ENCODE data around the gene TSGA10IP.

Gene TSGA10IP

GRCh38 chr11:65921876-65922275 is 23.4 kb upstream of the TSGA10IP start:
- no peak overlapping the region for H3K4me3 ChIP-seq (ENCODE audit: low read length)
- TF ChIP-seq ZNF274 (IDR thresholded peaks at IDR 0.05; ENCODE audit: low read depth, low read length): no peak

- no peak for TF ChIP-seq ZNF274 (IDR thresholded peaks at IDR 0.05; ENCODE audit: low read depth, low read length)
- H3K4me3 ChIP-seq (ENCODE audit: low read length): no peak overlapping the region
Observed at GRCh38 chr11:65922565-65922964, 22.7 kb upstream of the TSGA10IP start.

GRCh38 chr11:65925397-65925796 is 19.9 kb upstream of the TSGA10IP start:
- TF ChIP-seq ZNF274 (IDR thresholded peaks at IDR 0.05; ENCODE audit: low read depth, low read length): no peak
- no peak overlapping the region for H3K4me3 ChIP-seq (ENCODE audit: low read length)

- peak overlapping the region; percentile 24; the same call in 1 of the 2 replicates for H3K4me3 ChIP-seq (ENCODE audit: low read length)
- no peak for TF ChIP-seq ZNF274 (IDR thresholded peaks at IDR 0.05; ENCODE audit: low read depth, low read length)
Observed at GRCh38 chr11:65927904-65928397, 17.3 kb upstream of the TSGA10IP start.

GRCh38 chr11:65928667-65929066 is 16.6 kb upstream of the TSGA10IP start:
- no peak for TF ChIP-seq ZNF274 (IDR thresholded peaks at IDR 0.05; ENCODE audit: low read depth, low read length)
- peak overlapping the region; percentile 24; the same call in 1 of the 2 replicates for H3K4me3 ChIP-seq (ENCODE audit: low read length)

GRCh38 chr11:65931773-65932557 is 13.3 kb upstream of the TSGA10IP start:
- no peak overlapping the region for H3K4me3 ChIP-seq (ENCODE audit: low read length)
- TF ChIP-seq ZNF274 (IDR thresholded peaks at IDR 0.05; ENCODE audit: low read depth, low read length): no peak

GRCh38 chr11:65932558-65932919 is 12.7 kb upstream of the TSGA10IP start:
- no peak overlapping the region for H3K4me3 ChIP-seq (ENCODE audit: low read length)
- no peak for TF ChIP-seq ZNF274 (IDR thresholded peaks at IDR 0.05; ENCODE audit: low read depth, low read length)

- no peak for TF ChIP-seq ZNF274 (IDR thresholded peaks at IDR 0.05; ENCODE audit: low read depth, low read length)
- no peak overlapping the region for H3K4me3 ChIP-seq (ENCODE audit: low read length)
Observed at GRCh38 chr11:65934014-65934413, 11.3 kb upstream of the TSGA10IP start.

- no peak overlapping the region for H3K4me3 ChIP-seq (ENCODE audit: low read length)
- no peak for TF ChIP-seq ZNF274 (IDR thresholded peaks at IDR 0.05; ENCODE audit: low read depth, low read length)
Observed at GRCh38 chr11:65937766-65938165, 7.5 kb upstream of the TSGA10IP start.

GRCh38 chr11:65941720-65942310 is 3.5 kb upstream of the TSGA10IP start:
- no peak overlapping the region for H3K4me3 ChIP-seq (ENCODE audit: low read length)
- no peak for TF ChIP-seq ZNF274 (IDR thresholded peaks at IDR 0.05; ENCODE audit: low read depth, low read length)

GRCh38 chr11:65942531-65942930 is 2.7 kb upstream of the TSGA10IP start:
- no peak overlapping the region for H3K4me3 ChIP-seq (ENCODE audit: low read length)
- no peak for TF ChIP-seq ZNF274 (IDR thresholded peaks at IDR 0.05; ENCODE audit: low read depth, low read length)

GRCh38 chr11:65944191-65944590 is 1.1 kb upstream of the TSGA10IP start:
- TF ChIP-seq ZNF274 (IDR thresholded peaks at IDR 0.05; ENCODE audit: low read depth, low read length): no peak

GRCh38 chr11:65944767-65945166 is 513 bp upstream of the TSGA10IP start:
- H3K4me3 ChIP-seq (ENCODE audit: low read length): no peak overlapping the region

More at GRCh38 chr11:65944191-65944590, 1.1 kb upstream of the TSGA10IP start:
- no peak overlapping the region for H3K4me3 ChIP-seq (ENCODE audit: low read length)

GRCh38 chr11:65945941-65946558 is 770 bp downstream of the TSGA10IP start:
- no peak overlapping the region for H3K4me3 ChIP-seq (ENCODE audit: low read length)
- no peak for TF ChIP-seq ZNF274 (IDR thresholded peaks at IDR 0.05; ENCODE audit: low read depth, low read length)

More at GRCh38 chr11:65944767-65945166, 513 bp upstream of the TSGA10IP start:
- no peak for TF ChIP-seq ZNF274 (IDR thresholded peaks at IDR 0.05; ENCODE audit: low read depth, low read length)

GRCh38 chr11:65946655-65947054 is 1.4 kb downstream of the TSGA10IP start:
- TF ChIP-seq ZNF274 (IDR thresholded peaks at IDR 0.05; ENCODE audit: low read depth, low read length): no peak
- no peak overlapping the region for H3K4me3 ChIP-seq (ENCODE audit: low read length)
